Panc1 (cell line): Measurements from ENCODE around the gene HES6. TPM values are rescaled to one million over a fixed set of nuclear protein-coding genes. Genes with fewer than 3 reads are reported as not detected.

Experiments
- ATAC-seq: fragments of 200-7000 bp; cut with Tn5 transposase; 2 replicates; pipeline ENCODE4 v1.9.1; 2020; ENCODE audit warnings: mild to moderate bottlenecking, moderate library complexity
- BruUV-seq: library from RNA; stranded (reverse); fragments of 400-500 nt; replicated peaks from 2 replicates; lab custom pipeline; 2021; lab: Mats Ljungman, UMichigan
- CTCF ChIA-PET: fragments of 300-600 bp; sonication (Branson Sonifier 250); formaldehyde crosslinking; loops from one replicate; lab custom pipeline; 2022; ENCODE audit warnings: antibody characterized with exemption; lab: Charles Lee
- POLR2A ChIA-PET: fragments of 300-600 bp; sonication (Branson Sonifier 250); formaldehyde crosslinking; loops from one replicate; lab custom pipeline; 2022; ENCODE audit warnings: antibody characterized with exemption; lab: Charles Lee
- DNase-seq: peaks from one replicate; pipeline ENCODE4 v3.0.0-alpha.2; 2010; ENCODE audit warnings: low read depth, low spot score
- H3K27ac ChIP-seq: 2 replicates; pipeline ENCODE4 v1.5.1; 2011; ENCODE audit warnings: mild to moderate bottlenecking, low read length, inconsistent platforms
- H3K27me3 ChIP-seq: fragments of 200-500 bp; sonication (Bioruptor generic); 2 replicates; pipeline ENCODE4 v1.6.0; 2014; ENCODE audit warnings: low read length, inconsistent platforms; ENCODE audit not compliant: control insufficient read depth, insufficient read depth
- H3K36me3 ChIP-seq: fragments of 200-500 bp; sonication (Bioruptor generic); 2 replicates; pipeline ENCODE4 v1.5.1; 2014; ENCODE audit warnings: inconsistent platforms, mild to moderate bottlenecking, low read length, moderate library complexity; ENCODE audit not compliant: control insufficient read depth, insufficient read depth
- H3K4me1 ChIP-seq: 2 replicates; pipeline ENCODE4 v1.5.1; 2011; ENCODE audit warnings: inconsistent platforms, mild to moderate bottlenecking, low read length, moderate library complexity; ENCODE audit not compliant: control insufficient read depth, insufficient read depth
- H3K4me3 ChIP-seq, 2 experiments: 2 replicates each; pipeline ENCODE4 v1.5.1; 2011 to 2012; ENCODE audit warnings: low read depth in 2 of 2, low read length in 2 of 2, mild to moderate bottlenecking in 2 of 2, inconsistent platforms in 1 of 2, moderate library complexity in 1 of 2
- H3K9me3 ChIP-seq: fragments of 200-500 bp; sonication (Bioruptor generic); 2 replicates; pipeline ENCODE4 v1.5.1; 2014; ENCODE audit warnings: low read depth, mild to moderate bottlenecking, inconsistent platforms, low read length, moderate library complexity; ENCODE audit not compliant: control insufficient read depth, insufficient read depth
- POLR2AphosphoS5 ChIP-seq: IDR thresholded peaks from 2 replicates; pipeline ENCODE4 v1.6.1; 2012; ENCODE audit warnings: mild to moderate bottlenecking, low read depth, low read length, moderate library complexity
- REST ChIP-seq, 2 experiments: IDR thresholded peaks; 2 replicates each; pipeline ENCODE4 v1.6.1; 2011 to 2012; ENCODE audit warnings: low read depth in 2 of 2, control low read depth in 1 of 2, low read length in 1 of 2, mild to moderate bottlenecking in 1 of 2, moderate library complexity in 1 of 2; ENCODE audit not compliant: insufficient read depth in 1 of 2
- SIN3A ChIP-seq: IDR thresholded peaks from 2 replicates; pipeline ENCODE4 v1.6.1; 2012; ENCODE audit warnings: low read depth, mild to moderate bottlenecking, low read length, moderate library complexity, borderline replicate concordance; ENCODE audit not compliant: insufficient read depth
- TCF7L2 ChIP-seq: IDR thresholded peaks from 2 replicates; pipeline ENCODE4 v1.6.1; 2011; ENCODE audit warnings: mild to moderate bottlenecking, low read depth, low read length, inconsistent platforms
- in situ Hi-C: cut with HindIII; loops from 2 replicates; pipeline ENCODE4 v1.10.0; 2016; ENCODE audit warnings: low sequenced_read_pairs, low pct_unique_long_range_greater_than_20kb
- intact Hi-C: fragments of 100-400 bp; cut with micrococcal nuclease; formaldehyde crosslinking; loops from one replicate; pipeline ENCODE4 v1.10.0; 2022; ENCODE audit not compliant: unreplicated experiment
- total RNA-seq: library from RNA; stranded (reverse); gene quantifications from one replicate; pipeline ENCODE4 v1.2.1, GENCODE V29; 2021; ENCODE audit not compliant: unreplicated experiment
- TF ChIP-seq, protein P1 (sequence below): fragments of 450-650 bp; IDR thresholded peaks from 2 replicates; pipeline ENCODE4 v1.5.1; 2017; ENCODE audit warnings: mild to moderate bottlenecking

HES6 gene
- total RNA-seq, 1 experiment from 2014 or later, result 42.0 TPM

GRCh38 chr2:238237431-238238135 is 2.3 kb downstream of the HES6 start:
- ChIA-PET CTCF (interaction anchor here (0.6 to 0.7 kb wide), 2 partner anchors 26 to 78 kb away, joined by 3 read pairs; no protein-coding TSS in a partner anchor), POLR2A (no interaction called here)
- no peaks in the 10 kb centered on the region for H3K27me3 ChIP-seq
- in situ Hi-C loops (no loop called here), intact Hi-C loops (no loop called here)
- no peak overlapping the region for H3K27ac ChIP-seq
- H3K4me3 ChIP-seq, result no peak overlapping the region
- TF ChIP-seq POLR2AphosphoS5 (no peak), SIN3A (no peak), REST (IDR thresholded peaks at IDR 0.05; ENCODE audit: insufficient read depth in 1 of 2, low read depth in 2 of 2, low read length in 1 of 2) (no peak), TCF7L2 (no peak)
- TF ChIP-seq, protein P1, sequence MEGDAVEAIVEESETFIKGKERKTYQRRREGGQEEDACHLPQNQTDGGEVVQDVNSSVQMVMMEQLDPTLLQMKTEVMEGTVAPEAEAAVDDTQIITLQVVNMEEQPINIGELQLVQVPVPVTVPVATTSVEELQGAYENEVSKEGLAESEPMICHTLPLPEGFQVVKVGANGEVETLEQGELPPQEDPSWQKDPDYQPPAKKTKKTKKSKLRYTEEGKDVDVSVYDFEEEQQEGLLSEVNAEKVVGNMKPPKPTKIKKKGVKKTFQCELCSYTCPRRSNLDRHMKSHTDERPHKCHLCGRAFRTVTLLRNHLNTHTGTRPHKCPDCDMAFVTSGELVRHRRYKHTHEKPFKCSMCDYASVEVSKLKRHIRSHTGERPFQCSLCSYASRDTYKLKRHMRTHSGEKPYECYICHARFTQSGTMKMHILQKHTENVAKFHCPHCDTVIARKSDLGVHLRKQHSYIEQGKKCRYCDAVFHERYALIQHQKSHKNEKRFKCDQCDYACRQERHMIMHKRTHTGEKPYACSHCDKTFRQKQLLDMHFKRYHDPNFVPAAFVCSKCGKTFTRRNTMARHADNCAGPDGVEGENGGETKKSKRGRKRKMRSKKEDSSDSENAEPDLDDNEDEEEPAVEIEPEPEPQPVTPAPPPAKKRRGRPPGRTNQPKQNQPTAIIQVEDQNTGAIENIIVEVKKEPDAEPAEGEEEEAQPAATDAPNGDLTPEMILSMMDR, result no peak
- no TSS peak for BruUV-seq
- no peaks in the 10 kb centered on the region for H3K36me3 ChIP-seq
- H3K9me3 ChIP-seq, result no peaks in the 10 kb centered on the region
- DNase-seq, result no peak
- no peaks in the 10 kb centered on the region for H3K4me1 ChIP-seq
- ATAC-seq, result no peak

- no TSS peak for BruUV-seq
- H3K36me3 ChIP-seq, result no peaks in the 10 kb centered on the region
- no peaks in the 10 kb centered on the region for H3K9me3 ChIP-seq
- H3K4me1 ChIP-seq, result no peaks in the 10 kb centered on the region
- intact Hi-C loops, result no loop called here
- no peak overlapping the region for H3K4me3 ChIP-seq
- TF ChIP-seq, protein P1, result no peak
- no peak for TF ChIP-seq SIN3A
- TF ChIP-seq REST (IDR thresholded peaks at IDR 0.05; ENCODE audit: insufficient read depth in 1 of 2, low read depth in 2 of 2, low read length in 1 of 2), result no peak
- TF ChIP-seq POLR2AphosphoS5, result no peak
- TF ChIP-seq TCF7L2, result no peak
- DNase-seq (no peak), ATAC-seq (no peak)
- no peak overlapping the region for H3K27ac ChIP-seq
- in situ Hi-C loops, result no loop called here
- POLR2A ChIA-PET, result interaction anchor here (0.6 kb wide), 1 partner anchor 519 kb away, joined by 3 read pairs; no protein-coding TSS in a partner anchor
- CTCF ChIA-PET, result interaction anchor here (0.7 kb wide), 1 partner anchor 81 kb away, joined by 3 read pairs; no protein-coding TSS in a partner anchor
- H3K27me3 ChIP-seq, result no peaks in the 10 kb centered on the region
Measured at GRCh38 chr2:238236571-238236970, 3.3 kb downstream of the HES6 start.
